Measurements from ENCODE around the gene ULK1.
"Not testable (repeated sequence)": the region's sequence is repeated elsewhere in the genome, so short reads cannot be mapped to it uniquely, and the experiment has no call there.

The ULK1 gene

DNA sequence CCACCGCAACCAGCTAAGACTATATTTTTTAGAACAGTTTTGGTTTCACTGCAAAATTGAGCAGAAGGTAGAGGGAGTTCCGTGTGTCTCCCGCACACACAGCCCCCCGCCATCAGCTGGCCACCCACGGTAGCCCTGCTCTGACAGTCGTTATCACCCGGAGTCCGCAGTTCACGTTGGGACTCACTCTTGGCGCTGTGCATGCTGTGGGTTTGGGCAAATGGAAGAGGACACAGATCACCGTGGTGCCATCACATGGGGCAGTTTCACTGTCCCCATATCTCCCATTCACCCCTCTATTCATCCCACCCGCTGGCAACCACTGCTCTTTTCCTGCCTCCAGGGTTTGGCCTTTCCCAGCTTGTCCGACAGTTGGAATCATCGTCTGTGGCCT lies 31.8 kb upstream of the ULK1 start:
- DNase-seq: no peak

DNA sequence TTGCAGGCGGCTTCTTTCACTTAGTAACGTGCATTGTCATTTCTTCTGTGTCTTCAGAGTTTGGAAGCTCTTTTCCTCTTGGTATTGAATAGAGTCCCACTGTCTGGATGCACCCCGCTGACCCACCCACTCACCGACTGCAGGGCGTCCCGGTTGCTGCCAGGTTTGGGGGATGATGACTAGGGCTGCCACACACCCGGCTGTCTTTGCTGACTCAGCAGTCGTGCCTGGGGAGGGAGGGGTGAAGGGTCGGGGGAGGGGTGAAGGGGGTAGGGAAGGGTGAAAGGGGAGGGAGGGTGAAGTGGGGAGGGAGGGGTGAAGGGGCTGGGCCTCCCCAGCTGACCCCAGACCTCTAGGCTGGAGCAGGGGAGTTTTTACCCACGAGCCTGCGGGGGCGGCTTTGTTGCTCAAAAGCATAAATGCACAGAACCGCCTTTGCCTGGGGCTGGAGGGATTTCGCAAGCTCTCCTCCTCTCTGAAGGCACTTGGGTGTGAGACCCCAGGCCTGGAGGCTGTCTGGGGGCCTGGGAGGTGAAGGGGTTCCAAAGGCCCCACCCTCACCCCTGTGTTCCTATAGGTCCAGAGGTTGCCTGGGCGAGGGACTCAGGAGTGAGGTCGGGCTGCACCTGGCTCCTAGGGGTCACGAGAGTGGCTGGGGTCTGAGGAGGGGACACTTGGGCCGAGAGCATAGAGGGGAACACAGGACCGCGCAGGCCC lies 31.3 kb upstream of the ULK1 start:
- DNase-seq: peak; percentile 16

DNA sequence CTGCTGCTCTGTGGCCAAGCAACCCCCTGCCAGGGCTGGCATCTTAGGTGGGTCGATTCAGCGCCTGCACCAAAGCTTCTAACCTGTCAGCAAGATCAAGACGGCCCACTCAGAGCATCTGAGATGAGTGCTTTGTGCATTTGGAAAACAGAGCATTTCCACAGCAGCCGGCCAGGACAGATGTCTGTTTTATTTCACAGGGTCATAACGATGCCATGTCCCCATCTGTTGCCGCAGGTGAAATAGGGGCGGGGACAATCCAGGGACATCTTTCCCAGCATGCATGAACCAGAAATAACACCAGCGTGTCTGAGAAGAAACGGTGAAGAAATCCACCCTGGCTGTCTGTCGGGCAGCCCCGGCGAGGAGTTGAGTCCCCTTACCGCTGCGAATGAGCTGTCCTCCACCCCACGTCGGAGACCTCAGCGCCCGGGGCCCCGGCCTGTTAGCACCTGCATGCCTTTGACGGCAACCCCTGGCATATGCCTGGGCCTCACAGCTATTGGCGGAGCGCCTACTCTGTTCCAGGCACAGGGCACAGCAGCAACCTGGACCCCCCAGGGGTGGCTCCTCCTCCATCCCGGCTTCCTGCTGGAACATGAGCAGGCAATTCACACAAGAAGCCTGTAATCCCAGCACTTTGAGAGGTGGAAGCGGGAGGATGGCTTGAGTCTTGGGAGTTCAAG lies 30.6 kb upstream of the ULK1 start:
- peak; percentile 54 for DNase-seq

DNA sequence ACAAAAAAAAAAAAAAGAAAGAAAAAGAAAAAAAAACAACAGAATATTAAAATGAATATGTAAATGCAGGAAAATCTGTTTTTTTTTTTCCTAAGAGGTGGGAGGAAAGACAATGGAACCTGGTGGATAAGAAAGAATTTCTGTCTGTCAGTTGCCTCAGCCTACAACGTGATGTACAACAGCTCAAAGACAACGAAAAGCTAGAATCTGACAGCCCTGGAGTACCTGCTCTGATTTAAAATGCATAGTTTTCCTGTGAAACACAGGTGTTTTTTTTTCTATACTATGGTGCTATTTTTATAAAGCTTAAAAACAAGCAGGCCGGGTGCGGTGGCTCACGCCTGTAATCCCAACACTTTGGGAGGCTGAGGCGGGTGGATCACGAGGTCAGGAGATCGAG lies 30.0 kb upstream of the ULK1 start:
- DNase-seq: no peak

DNA sequence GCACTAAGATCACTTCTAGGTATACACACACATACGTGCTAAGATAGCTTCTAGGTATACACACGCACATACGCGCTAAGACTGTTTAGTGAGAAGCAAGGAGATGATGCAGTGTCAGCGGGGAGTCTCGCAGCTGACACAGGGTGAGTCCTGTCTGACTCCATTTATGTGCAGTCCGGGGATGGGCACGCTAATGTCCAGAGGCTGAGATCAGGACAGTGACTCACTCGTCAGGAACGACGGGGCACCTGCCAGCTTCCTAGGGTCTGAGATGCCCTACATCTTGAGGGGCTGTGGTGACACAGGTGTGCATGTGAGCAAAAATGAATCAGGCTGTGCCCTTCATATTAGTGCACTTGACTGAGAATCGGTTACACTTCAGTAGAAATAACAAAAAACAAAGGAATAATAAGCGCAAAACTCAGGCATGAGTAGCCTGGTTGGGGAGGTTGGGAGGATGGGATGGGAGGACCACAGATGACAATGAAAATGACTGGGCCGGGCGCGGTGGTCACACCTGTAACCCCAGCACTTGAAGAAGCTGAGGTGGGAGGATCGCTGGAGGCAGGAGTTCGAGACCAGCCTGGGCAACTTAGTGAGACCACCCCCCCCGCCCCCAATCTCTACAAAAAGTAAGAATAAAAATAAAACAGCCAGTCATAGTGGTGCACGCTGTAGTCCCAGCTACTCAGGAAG lies 29.1 kb upstream of the ULK1 start:
- no peak for DNase-seq

DNA sequence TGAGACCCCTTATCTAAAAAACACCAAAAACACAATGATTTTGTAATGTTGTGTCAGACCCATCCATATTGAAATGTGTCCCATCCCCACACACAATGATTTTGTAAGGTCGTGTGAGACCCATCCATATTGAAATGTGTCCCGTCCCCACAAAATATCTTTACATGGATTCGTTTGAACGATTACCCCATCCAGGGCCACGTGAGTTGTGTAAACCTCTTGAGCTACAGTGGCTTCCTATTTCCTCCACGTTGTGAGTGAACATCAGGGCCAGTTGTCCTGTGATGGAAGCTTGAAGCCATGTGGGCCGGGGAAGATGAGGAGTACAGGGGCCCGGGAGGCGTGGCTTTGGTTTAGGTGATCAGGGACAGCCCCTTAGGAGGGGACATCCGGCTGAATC lies 27.0 kb upstream of the ULK1 start:
- DNase-seq: no peak

DNA sequence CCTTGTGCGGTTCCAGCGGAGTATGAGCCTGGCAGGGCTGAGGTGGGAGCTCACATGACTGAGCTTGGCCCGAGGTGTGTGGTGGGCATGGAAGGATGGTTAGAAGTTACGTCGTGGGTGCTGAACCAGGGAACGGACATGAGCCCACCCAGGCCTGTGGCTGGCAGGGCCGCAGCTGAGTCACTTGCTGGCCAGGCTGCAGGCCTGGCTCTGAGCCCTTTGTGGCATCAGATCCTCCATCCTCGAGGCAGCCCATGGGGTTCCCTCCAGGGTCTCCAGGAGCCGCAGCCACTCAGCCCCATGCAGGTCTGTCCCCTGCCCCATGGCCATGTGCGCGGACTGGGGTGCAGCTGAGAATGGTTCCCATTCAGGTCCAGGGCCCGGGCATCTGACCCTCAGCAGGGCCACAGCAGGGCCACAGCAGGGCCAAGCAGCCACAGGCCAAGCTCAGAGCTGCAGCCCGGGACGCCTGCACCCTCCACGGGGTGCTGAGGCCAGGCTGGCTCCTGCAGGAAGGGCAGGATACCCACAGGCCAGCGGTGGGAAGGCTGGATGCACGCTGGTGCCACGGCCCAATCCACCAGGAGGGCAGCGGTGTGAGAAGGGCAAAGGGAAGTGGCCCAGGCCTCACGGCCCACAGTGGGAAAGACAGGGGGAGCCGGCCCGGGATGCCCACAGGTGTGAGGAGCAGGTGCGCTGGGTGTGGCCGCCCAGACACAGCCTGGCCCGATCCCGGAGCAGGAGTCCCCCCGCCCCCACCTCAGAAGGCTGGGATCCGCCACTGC lies 26.3 kb upstream of the ULK1 start:
- no peak for DNase-seq

DNA sequence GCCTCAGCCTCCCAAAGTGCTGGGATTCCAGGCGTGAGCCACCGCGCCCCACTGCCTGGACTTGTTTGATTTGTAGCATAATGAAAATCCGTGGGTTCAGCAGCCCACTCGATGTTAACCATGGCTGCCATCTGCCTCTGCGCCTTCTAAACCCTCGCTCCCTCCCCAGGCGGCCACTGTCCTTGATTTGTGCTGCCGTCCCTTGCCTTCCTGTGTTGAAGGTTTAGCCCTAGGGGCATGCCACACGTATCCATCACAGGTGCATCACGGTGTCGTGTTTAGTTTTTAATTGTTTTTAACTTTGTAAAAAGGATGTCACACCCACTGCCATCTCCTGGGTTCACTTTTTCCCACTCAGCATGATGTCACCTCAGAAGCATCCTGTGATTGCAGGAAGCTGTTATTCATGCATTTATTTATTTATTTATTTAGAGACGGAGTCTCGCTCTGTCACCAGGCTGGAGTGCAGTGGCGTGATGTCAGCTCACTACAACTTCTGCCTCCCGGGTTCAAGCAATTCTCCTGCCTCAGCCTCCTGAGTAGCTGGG lies 24.5 kb upstream of the ULK1 start:
- DNase-seq: peak; percentile 80

DNA sequence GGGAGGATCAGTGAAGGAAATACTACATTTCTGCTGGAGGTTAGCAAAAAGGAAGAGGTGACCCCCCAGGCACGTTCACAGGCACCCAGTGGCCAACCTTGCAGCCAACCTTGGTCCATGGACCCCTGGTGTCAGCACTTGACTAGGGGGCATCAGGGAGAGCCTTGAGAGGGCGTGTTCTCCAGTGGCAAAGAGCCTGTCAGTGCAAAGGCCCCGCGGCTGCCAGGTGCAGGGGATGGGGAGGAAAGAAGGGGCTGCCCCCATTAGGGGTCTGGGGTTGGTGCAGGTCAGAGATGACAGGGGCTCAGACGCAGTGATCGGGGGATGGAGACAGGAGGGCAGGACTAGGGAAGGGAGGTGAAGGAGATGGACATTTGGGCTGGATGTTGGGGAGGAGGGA lies 22.7 kb upstream of the ULK1 start:
- no peak for DNase-seq

DNA sequence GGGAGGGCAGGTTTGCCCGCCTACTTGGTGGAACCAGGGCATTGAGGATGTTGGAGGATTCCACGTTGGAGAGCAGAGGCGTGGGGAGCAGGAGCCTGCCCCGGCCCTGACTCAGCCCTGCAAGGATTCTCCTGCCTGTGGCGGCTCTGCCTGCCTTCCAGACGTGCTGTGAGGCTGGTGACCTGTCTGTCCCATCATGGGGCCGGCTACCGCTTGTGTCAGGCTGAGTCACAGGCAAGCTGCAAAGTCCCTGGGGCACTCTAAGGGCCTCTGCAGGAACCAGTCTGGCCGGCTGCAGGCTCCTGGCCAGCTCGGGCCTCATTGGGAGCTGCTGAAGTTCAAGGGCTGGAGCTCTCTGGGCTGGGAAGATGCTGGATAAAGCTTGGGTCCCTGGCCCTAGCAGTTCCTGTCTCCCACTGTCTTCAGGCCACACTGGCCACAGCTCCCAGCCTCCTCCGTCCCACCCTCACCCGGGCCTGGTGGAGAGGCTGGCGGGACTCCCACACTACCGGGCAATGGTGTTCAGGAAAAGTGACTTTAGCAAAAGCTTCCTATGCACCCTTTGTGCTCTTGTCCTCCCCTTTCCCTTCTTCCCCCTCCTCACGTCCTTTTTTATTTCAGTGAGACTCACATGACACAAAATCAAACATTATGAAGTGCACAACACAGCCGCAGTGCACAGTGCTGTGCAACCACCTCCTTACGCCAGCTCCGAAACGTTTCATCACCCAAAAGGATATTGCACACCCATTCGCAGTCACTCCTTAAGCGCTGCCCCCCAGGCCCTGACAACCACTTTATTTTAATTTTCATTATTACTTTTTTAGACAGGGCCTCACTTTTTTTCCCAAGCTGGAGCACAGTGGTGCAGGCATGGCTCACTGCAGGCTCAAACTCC lies 22.0 kb upstream of the ULK1 start:
- no peak for DNase-seq

DNA sequence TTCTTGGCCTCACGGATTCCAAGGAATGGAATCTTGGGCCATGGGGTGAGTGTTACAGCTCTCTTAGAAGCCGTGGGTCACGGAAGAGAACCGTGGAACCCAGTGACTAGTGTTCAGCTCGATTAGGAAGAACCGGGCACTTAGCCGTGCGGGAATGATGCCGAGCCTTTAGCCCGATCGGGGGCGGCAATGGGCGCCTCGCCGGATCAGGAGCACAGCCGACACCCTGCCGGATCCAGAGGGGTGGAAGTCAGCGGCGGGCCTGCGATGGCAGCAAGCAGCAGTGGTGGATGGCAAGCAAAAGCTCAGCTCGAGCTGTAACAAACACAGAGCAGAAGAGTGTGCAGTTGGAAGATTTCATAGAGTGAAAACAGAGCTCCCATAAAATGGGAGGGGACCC lies 21.1 kb upstream of the ULK1 start:
- DNase-seq: no peak

DNA sequence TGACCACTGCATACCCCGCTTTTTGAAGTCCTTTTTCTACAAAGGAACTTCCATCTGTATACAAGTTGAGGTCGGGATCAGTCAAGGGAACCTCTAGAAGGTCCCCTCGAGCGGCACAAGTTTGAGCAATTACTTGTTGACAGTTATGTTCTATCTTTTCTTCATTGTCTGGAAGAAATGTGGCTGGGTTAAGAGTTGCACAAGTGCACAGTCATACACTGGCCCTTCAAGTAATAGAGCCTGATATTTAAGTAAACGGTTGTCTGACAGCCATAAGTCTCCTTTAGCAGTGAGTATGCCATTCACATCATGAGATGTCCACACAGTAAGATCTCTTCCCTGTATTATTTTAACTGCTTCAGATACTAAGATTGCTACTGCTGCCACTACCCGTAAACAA lies 19.4 kb upstream of the ULK1 start:
- not testable (repeated sequence) for DNase-seq

DNA sequence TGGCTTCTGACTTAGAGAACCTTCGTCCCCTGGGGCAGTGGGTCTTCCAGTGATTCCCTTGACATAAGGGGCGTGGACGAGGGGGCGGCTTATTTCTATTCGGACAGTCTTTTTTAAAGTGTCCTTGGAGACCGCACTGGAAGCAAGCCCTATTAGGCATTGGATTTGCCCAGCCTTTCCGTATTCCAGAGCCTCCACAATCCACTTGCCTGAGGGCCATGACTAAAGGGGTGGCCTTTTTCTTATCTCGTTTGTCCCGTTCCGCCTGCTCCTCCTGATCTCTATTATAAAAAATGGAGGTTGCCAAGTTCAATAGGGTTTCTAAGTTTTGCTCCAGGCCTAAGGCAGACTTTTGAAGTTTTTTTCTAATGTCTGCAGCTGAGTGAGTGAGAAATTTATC lies 17.2 kb upstream of the ULK1 start:
- not testable (repeated sequence) for DNase-seq

DNA sequence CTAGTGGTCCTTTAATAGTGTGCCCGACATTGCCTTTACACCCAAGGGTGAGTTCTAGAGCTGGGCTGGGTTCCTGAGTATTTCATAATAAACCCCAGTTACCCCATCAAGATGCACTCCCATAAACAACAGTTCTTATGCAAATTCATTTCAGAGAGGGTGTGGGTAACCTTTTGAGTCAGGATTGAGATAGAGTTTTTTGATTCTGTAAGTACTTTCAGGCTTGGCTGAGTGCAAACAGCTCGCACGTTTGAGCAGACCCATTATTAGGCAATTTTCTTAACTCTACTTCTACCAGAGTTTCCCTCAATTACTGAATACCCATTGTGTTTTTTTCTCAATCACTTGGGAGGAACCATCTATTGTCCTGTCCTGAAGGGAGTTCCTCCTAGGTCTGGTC lies 16.0 kb upstream of the ULK1 start:
- not testable (repeated sequence) for DNase-seq

DNA sequence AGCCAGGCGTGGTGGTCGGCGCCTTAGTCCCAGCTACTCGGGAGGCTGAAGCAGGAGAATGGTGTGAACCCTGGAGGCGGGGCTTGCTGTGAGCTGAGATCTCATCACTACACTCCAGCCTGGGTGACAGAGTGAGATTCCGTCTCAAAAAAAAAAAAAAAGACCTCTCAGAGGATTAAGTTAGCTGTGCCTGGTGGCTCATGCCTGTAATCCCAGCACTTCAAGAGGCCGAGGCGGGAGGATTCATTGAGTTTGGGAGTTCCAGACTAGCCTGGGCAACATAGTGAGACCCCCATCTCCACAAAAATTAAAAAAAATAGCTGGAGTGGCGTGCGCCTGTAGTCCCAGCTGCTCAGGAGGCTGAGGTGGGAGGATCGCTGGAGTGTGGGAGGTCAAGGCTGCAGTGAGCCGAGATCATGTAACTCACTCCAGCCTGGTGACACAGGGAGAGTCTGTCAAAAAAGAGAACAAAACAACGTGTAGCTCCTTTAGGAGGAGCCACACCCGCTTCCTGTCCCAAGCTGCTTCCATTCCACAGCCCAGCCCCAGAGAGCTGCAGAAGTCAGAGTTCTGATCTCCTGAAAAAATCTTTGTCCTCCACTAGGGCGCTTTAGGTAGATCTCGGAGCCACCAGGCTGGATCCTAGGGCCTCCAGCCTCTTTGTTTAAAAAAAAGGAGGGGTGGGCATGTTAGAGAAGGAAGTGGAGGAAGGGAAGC lies 11.5 kb upstream of the ULK1 start:
- peak; percentile 12 for DNase-seq

DNA sequence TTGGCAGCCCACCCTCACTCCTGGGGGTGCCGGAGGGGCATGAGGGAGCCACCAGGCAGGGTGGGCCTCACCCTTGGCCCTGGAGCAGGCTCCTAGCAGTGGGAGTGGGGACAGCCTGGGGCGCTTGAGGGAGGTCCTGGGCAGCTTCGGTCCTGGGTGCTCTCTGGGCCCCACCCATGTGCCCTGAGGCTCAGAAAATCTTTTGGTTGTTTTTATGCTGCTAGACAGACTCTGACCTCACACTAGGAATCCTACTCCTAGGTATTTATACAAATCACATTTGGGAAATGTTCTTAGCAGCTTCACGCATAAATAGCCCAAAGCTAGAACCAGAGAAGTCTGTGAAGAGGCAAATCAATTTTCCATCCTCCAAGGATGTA lies 10.9 kb upstream of the ULK1 start:
- DNase-seq: no peak

DNA sequence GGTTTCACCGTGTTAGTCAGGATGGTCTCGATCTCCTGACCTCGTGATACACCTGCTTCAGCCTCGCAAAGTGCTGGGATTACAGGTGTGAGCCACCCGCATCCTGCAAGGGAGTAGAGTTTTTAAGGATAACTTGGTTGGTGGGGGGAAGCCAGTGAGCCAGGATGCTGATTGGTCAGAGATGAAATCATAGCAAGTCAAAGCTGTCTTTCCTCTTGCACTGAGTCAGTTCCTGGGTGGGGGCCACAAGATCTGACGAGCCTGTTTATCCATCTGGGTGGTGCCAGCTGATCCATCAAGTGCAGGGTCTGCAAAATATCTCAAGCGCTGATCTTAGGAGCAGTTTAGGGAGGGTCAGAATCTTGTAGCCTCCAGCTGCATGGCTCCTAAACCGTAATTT lies 9.3 kb upstream of the ULK1 start:
- not testable (repeated sequence) for DNase-seq

DNA sequence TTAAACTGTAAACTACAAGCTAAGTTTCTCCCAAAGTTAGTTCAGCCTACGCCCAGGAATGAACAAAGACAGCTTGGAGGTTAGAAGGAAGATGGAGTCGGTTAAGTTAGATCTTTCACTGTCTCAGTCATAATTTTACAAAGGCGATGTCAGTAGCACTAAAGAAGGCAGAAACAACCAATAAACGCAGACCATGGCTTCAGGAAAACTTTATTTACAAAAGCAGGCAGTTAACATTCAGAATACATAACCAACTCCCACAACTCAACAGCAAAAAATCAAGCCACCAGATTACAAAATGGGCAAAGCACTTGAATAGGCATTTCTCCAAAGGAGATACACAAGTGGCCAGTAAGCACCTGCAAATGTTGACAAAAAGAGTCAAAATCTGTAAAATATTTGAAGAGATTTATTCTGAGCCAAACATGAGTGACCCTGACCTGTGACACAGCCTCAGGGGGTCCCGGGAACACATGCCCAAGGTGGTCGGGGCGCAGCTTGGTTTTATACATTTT lies 8.8 kb upstream of the ULK1 start:
- no peak for DNase-seq

DNA sequence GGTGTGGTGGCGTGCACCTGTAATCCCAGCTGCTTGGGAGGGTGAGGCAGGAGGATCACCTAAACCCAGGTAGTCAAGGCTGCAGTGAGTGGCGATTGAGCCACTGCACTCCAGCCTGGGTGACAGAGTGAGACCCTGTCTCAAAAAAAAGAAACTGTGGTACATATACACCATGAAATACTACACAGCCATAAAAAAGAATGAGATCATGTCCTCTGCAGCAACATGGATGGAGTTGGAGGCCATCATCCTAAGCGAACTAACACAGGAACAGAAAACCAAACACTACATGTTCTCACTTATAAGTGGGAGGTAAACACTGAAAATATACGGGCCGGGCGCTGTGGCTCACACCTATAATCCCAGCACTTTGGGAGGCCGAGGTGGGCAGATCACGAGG lies 2.7 kb upstream of the ULK1 start:
- DNase-seq: not testable (repeated sequence)

DNA sequence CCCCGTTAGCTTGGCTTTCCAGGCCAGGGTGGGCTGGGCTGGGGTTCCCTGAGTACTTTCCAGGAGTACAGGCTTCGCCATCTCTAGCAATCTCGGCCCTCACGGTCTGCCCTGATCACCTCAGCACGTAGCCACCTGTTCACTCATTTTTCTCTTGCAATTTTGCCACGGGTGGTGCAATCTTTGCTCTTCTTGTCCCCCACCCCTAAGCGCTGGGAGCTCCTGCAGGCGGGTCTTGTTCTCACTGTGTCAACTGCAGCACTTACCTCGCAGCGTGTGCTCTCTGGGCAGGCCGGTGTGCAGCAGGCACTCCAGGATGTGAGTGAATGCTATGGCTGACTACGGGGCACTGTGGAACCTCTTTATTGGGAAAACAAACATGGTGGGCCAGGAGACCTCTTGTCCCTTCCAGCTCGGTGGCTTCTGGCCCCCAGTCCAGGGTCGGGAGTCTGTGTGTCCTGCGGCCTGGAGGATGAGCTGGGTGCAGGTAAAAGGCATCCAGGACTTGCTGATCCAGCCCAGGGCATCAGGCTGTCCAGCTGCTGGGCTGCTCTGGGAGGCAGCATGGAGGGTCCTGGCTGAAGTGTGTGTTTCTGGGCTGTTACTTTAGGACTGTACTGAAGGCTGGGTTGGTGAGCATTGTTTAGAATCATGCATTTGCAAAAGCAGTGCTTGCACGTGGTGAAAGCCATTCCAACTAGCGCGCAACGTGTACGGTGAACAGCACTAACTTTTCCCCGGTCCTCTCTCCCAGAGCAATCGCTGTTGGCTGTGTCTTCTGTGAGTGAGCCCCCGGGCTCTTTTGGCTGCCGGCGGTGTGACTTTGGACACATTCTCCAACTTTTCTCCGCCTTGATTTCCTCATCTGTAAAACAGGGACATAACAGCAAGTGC lies 1.5 kb upstream of the ULK1 start:
- DNase-seq: no peak

Measured in NCI-H69 (cell line).